Measurements from ENCODE around the gene SOX6. TPM values are rescaled to one million over a fixed set of nuclear protein-coding genes. Genes with fewer than 3 reads are reported as not detected.

SOX6 gene
- total and polyA plus RNA-seq, 12 donors, result 0.71 to 13.9 (median 6.7) TPM

DNA sequence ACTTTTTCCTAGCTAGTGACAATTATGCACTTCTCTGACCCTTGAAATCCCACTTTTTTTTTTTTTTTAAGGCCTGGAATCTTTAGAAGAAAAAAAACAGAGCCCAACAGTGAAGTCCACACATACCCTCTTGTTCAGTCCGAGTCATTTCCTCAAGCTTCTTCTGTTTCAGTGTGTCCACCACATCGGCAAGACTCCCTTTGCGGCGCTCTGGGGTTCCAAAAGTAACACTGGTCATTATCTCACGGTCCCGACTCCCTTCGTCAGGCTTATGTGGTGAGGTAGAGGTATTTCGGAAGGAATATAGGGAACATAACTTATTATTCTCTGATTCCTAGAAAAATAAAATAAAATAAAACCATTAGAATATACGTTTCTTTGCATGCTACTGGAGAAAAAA is 38.0 kb downstream of the SOX6 start:
- no peak for DNase-seq
- 91 to 95% (median 92%) methylated on average over 9 of the region's 9 CpGs for WGBS, 4 donors
- intact Hi-C loops (cut with DNase I), result no loop called here

DNA sequence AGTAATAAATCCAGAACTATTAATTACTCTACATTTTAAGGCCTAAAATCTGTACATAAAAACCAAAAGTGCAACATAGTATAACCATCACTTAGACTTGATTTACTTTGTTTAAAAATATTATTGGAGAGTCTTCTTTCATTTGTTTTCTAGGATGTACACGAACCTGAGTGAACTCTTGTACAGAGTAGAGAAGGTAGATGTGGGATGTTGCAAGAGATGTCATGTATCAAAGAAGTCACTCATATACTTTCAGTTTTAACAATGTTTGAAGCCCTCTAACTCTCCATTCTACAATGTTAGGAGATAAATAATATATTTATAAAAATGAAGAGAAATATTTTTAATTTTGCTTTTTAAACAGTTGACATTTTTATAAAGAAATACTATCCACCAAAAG is 38.6 kb downstream of the SOX6 start:
- WGBS, 4 donors, result 76 to 90% (median 84%) methylated on average over 1 of the region's 1 CpG
- Histone ChIP-seq H3K27me3 (no peaks in the 10 kb centered on the region), H3K27ac (no peak overlapping the region), H3K36me3 (replicated peaks in 1 of 2) (no peaks in the 10 kb centered on the region), H3K4me3 (no peak overlapping the region), H3K4me1 (replicated peaks in 1 of 2) (no peaks in the 10 kb centered on the region), H3K9me3 (replicated peaks in 1 of 3) (no peaks in the 10 kb centered on the region)
- TF ChIP-seq POLR2A (IDR thresholded peaks at IDR 0.05), result no peak
- TF ChIP-seq, protein P1, sequence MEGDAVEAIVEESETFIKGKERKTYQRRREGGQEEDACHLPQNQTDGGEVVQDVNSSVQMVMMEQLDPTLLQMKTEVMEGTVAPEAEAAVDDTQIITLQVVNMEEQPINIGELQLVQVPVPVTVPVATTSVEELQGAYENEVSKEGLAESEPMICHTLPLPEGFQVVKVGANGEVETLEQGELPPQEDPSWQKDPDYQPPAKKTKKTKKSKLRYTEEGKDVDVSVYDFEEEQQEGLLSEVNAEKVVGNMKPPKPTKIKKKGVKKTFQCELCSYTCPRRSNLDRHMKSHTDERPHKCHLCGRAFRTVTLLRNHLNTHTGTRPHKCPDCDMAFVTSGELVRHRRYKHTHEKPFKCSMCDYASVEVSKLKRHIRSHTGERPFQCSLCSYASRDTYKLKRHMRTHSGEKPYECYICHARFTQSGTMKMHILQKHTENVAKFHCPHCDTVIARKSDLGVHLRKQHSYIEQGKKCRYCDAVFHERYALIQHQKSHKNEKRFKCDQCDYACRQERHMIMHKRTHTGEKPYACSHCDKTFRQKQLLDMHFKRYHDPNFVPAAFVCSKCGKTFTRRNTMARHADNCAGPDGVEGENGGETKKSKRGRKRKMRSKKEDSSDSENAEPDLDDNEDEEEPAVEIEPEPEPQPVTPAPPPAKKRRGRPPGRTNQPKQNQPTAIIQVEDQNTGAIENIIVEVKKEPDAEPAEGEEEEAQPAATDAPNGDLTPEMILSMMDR (IDR thresholded peaks at IDR 0.05), result no peak
- intact Hi-C loops (cut with DNase I), result no loop called here
- no peak for DNase-seq

More for the DNA sequence above, 38.0 kb downstream of the SOX6 start:
- no peak for TF ChIP-seq POLR2A (IDR thresholded peaks at IDR 0.05)
- TF ChIP-seq, protein P1 (IDR thresholded peaks at IDR 0.05), result no peak
- Histone ChIP-seq H3K9me3 (replicated peaks in 1 of 3) (no peaks in the 10 kb centered on the region), H3K4me3 (no peak overlapping the region), H3K27ac (no peak overlapping the region), H3K4me1 (replicated peaks in 1 of 2) (no peaks in the 10 kb centered on the region), H3K27me3 (no peaks in the 10 kb centered on the region), H3K36me3 (replicated peaks in 1 of 2) (no peaks in the 10 kb centered on the region)

DNA sequence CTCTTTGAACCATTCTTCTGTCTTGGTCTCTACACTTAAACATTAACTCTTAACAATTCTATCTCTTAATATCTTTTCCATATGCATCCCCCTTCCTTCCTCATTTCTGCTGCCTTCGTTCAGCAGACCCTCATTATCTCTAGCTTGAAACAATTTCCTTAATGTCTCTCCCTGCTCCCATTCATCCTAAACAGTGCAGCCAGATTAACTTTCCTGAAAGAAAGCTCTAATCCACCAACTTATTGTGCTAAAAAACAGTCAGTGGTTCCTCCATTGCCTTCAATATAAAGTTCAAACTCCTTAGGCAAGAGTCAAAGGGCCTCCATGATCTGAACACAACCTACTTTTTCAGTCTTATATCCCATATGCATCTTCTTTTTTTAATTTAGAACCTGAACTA is 42.5 kb downstream of the SOX6 start:
- TF ChIP-seq POLR2A (IDR thresholded peaks at IDR 0.05), result no peak
- TF ChIP-seq, protein P1 (IDR thresholded peaks at IDR 0.05), result no peak
- no peaks in the 10 kb centered on the region for H3K36me3 ChIP-seq (replicated peaks in 1 of 2)
- H3K4me1 ChIP-seq (replicated peaks in 1 of 2), result no peaks in the 10 kb centered on the region
- intact Hi-C loops (cut with DNase I), result no loop called here
- no peaks in the 10 kb centered on the region for H3K9me3 ChIP-seq (replicated peaks in 1 of 3)
- H3K27me3 ChIP-seq, result no peaks in the 10 kb centered on the region
- DNase-seq, result no peak
- H3K27ac ChIP-seq, result no peak overlapping the region
- 54 to 75% (median 62%) methylated on average over 1 of the region's 1 CpG for WGBS, 4 donors
- no peak overlapping the region for H3K4me3 ChIP-seq

DNA sequence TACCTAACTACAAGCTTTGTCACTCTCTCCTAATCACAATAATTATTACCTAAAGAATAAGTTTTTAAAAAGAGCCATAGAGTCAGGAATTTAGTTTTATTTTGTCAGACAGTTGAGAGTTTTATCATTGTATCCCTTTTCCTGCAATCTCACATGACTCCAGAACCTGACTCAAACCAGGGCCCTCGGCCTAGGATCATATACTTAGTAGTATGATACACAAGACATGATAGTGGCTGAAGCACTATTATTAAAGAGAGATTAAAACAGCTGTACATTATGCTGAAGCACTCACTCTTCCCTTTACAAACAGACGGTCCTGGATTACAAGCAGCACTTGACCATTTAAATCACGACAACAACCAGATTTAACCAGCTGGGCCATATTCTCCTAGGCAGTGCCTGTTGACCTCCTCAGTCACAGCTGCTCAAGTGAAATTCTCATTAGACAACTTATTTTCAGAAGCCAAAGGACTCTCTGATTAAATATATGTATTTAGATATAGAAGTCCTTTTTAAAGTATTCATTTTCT is 44.0 kb downstream of the SOX6 start:
- Histone ChIP-seq H3K36me3 (replicated peaks in 1 of 2) (no peaks in the 10 kb centered on the region), H3K27me3 (no peaks in the 10 kb centered on the region), H3K4me3 (no peak overlapping the region), H3K9me3 (replicated peaks in 1 of 3) (no peaks in the 10 kb centered on the region), H3K27ac (no peak overlapping the region), H3K4me1 (replicated peaks in 1 of 2) (no peaks in the 10 kb centered on the region)
- intact Hi-C loops (cut with DNase I), result no loop called here
- no peak for TF ChIP-seq POLR2A (IDR thresholded peaks at IDR 0.05)
- TF ChIP-seq, protein P1 (IDR thresholded peaks at IDR 0.05), result no peak
- WGBS, 4 donors, result 90 to 96% (median 95%) methylated on average over 3 of the region's 3 CpGs
- no peak for DNase-seq
